ENCODE results near the gene UVRAG.

DNA sequence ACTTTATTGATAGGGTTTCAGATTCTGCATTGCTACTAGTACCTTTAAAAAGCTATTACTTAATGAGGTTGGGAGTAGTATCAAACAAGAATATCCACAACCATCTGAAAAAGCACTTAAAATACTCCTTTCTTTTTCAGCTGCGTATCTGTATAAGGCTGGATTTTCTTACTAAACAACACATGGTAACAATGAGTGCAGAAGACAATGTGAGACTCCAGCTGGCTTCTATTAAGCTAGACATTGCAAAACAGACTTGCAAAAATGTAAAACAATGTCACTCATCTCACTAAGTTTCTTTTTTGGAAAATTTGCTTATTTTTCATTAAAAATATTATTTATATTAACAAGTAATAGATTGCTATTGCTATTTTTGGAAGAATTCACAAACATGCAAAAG lies 258.7 kb downstream of the UVRAG start:
- TF ChIP-seq YY1 (IDR thresholded peaks at IDR 0.05; ENCODE audit: insufficient read depth, insufficient read length) (no peak), ZNF274 (IDR thresholded peaks at IDR 0.05; ENCODE audit: low read depth, low read length) (no peak), SUZ12 (IDR thresholded peaks at IDR 0.05; ENCODE audit: extremely low read depth, insufficient read depth, insufficient read length) (no peak)
